Lower leg skin (tissue), 3 donors: Measurements from ENCODE around the gene WFDC9.

ENCODE experiments used
- CTCF ChIP-seq, 3 donors: fragments of 450-650 bp; IDR thresholded peaks; one replicate each; pipeline ENCODE4 v1.5.1; 2016; ENCODE audit warnings: antibody characterized with exemption in 3 of 3, mild to moderate bottlenecking in 3 of 3, moderate library complexity in 2 of 3
- POLR2A ChIP-seq, 2 donors: fragments of 450-650 bp; IDR thresholded peaks; one replicate each; pipeline ENCODE4 v1.6.1; 2016 to 2017; ENCODE audit warnings: antibody characterized with exemption in 2 of 2, mild to moderate bottlenecking in 1 of 2, moderate library complexity in 1 of 2

- TF ChIP-seq CTCF (IDR thresholded peaks at IDR 0.05): no peak
- no peak for TF ChIP-seq POLR2A (IDR thresholded peaks at IDR 0.05)
Observed at GRCh38 chr20:45646875-45647274, 15.8 kb upstream of the WFDC9 start.
